H1 (cell line): Measurements from ENCODE around the gene FAM131A. TPM values are rescaled to one million over a fixed set of nuclear protein-coding genes. Genes with fewer than 3 reads are reported as not detected.

Source experiments
- CTCF ChIA-PET: fragments of 300-600 bp; sonication (Branson Sonifier 250); formaldehyde crosslinking; loops from one replicate; lab custom pipeline; 2021; ENCODE audit not compliant: partially characterized antibody; lab: Charles Lee
- POLR2A ChIA-PET: fragments of 300-600 bp; sonication (Branson Sonifier 250); formaldehyde crosslinking; loops from one replicate; lab custom pipeline; 2021; ENCODE audit warnings: inconsistent platforms; ENCODE audit not compliant: partially characterized antibody; lab: Charles Lee
- DNase-seq, 2 experiments: peaks; one replicate each; pipeline versions ENCODE4 v3.0.0 to v3.0.0-alpha.2; 2010 to 2022; ENCODE audit warnings: low spot score in 2 of 2, low read depth in 1 of 2, mixed read lengths in 1 of 2
- FAIRE-seq: peaks from 2 replicates; lab custom pipeline; 2011; peaks lifted over from hg19 to GRCh38; lab: Jason Lieb, UNC
- H2AFZ ChIP-seq: 2 replicates; pipeline ENCODE4 v1.8.1; 2012; ENCODE audit warnings: low read length, inconsistent platforms
- H2AK5ac ChIP-seq: 2 replicates; pipeline ENCODE4 v1.6.1; 2013; ENCODE audit warnings: low read depth, low read length
- H2BK120ac ChIP-seq: replicated peaks from 2 replicates; pipeline ENCODE3; 2013; ENCODE audit warnings: low read depth, low read length, inconsistent platforms
- H2BK12ac ChIP-seq: 2 replicates; pipeline ENCODE4 v1.6.1; 2013; ENCODE audit warnings: low read depth, low read length
- H2BK15ac ChIP-seq: 2 replicates; pipeline ENCODE4 v1.6.1; 2013; ENCODE audit warnings: low read length
- H2BK20ac ChIP-seq: 2 replicates; pipeline ENCODE4 v1.6.1; 2013; ENCODE audit warnings: low read length
- H2BK5ac ChIP-seq: 2 replicates; pipeline ENCODE4 v1.6.1; 2013; ENCODE audit warnings: low read depth, low read length
- H3K14ac ChIP-seq: 2 replicates; pipeline ENCODE4 v1.6.1; 2013; ENCODE audit warnings: inconsistent platforms; ENCODE audit not compliant: insufficient read length
- H3K18ac ChIP-seq: 2 replicates; pipeline ENCODE4 v1.6.1; 2013; ENCODE audit warnings: low read length; ENCODE audit errors: extremely low read depth
- H3K23ac ChIP-seq: 2 replicates; pipeline ENCODE4 v1.6.1; 2013; ENCODE audit warnings: inconsistent platforms; ENCODE audit not compliant: insufficient read length
- H3K23me2 ChIP-seq: 2 replicates; pipeline ENCODE4 v1.6.1; 2013; ENCODE audit warnings: low read depth, low read length
- H3K27ac ChIP-seq: 2 replicates; pipeline ENCODE4 v1.6.1; 2011; ENCODE audit warnings: low read depth, low read length, inconsistent platforms
- H3K27me3 ChIP-seq, 4 experiments: replicated peaks in 1 of 4; 1 replicate in 1 of 4; 2 replicates in 3 of 4; pipeline versions ENCODE4 v1.6.1 to v1.8.1; 2011 to 2013; ENCODE audit warnings: low read length in 3 of 4, mild to moderate bottlenecking in 3 of 4, inconsistent platforms in 2 of 4, mixed read lengths in 2 of 4, moderate library complexity in 1 of 4; ENCODE audit not compliant: control insufficient read depth in 3 of 4, insufficient read depth in 3 of 4; ENCODE audit errors: extremely low read depth in 1 of 4
- H3K36me3 ChIP-seq, 4 experiments: 2 replicates each; pipeline versions ENCODE4 v1.6.1 to v1.8.1; 2011 to 2013; ENCODE audit warnings: mild to moderate bottlenecking in 4 of 4, low read length in 3 of 4, moderate library complexity in 2 of 4, control low read depth in 1 of 4, inconsistent platforms in 1 of 4; ENCODE audit not compliant: insufficient read depth in 4 of 4, control insufficient read depth in 2 of 4
- H3K4ac ChIP-seq: replicated peaks from 2 replicates; pipeline ENCODE3; 2013; ENCODE audit warnings: low read length, low read depth, mixed read lengths, inconsistent platforms; ENCODE audit not compliant: insufficient read length
- H3K4me1 ChIP-seq, 4 experiments: replicated peaks in 1 of 4; 1 replicate in 1 of 4; 2 replicates in 3 of 4; pipeline versions ENCODE4 v1.6.1 to v1.8.1; 2011 to 2013; ENCODE audit warnings: low read length in 3 of 4, inconsistent platforms in 2 of 4, mixed read lengths in 1 of 4; ENCODE audit not compliant: insufficient read depth in 4 of 4, control insufficient read depth in 3 of 4
- H3K4me2 ChIP-seq, 2 experiments: 2 replicates each; pipeline versions ENCODE4 v1.6.1 to v1.8.1; 2011 to 2013; ENCODE audit warnings: low read depth in 2 of 2, low read length in 2 of 2, control low read depth in 1 of 2, inconsistent platforms in 1 of 2, mild to moderate bottlenecking in 1 of 2; ENCODE audit not compliant: insufficient read depth in 1 of 2
- H3K4me3 ChIP-seq, 4 experiments: fragments of 200-600, 300-600 bp in 1 of 4; sonication (generic), shearing (Covaris generic), sonication (Bioruptor Twin) in 1 of 4; 2 replicates each; pipeline versions ENCODE4 v1.5.1 to v1.8.1; 2011 to 2016; ENCODE audit warnings: low read length in 4 of 4, low read depth in 3 of 4, control low read depth in 2 of 4, inconsistent platforms in 2 of 4, mild to moderate bottlenecking in 2 of 4, mixed read lengths in 1 of 4, moderate library complexity in 1 of 4; ENCODE audit not compliant: insufficient read depth in 2 of 4; ENCODE audit errors: extremely low read depth in 1 of 4
- H3K56ac ChIP-seq: replicated peaks from 2 replicates; pipeline ENCODE3; 2013; ENCODE audit warnings: low read depth, mild to moderate bottlenecking, mixed read lengths, low read length, inconsistent platforms; ENCODE audit not compliant: insufficient read length
- H3K79me1 ChIP-seq: 2 replicates; pipeline ENCODE4 v1.6.1; 2013; ENCODE audit warnings: low read depth, low read length, control low read depth
- H3K79me2 ChIP-seq, 2 experiments: 2 replicates each; pipeline versions ENCODE4 v1.6.1 to v1.8.1; 2012 to 2013; ENCODE audit warnings: low read length in 2 of 2, mild to moderate bottlenecking in 2 of 2, inconsistent platforms in 1 of 2; ENCODE audit not compliant: insufficient read depth in 2 of 2, control insufficient read depth in 1 of 2
- H3K9ac ChIP-seq, 4 experiments: replicated peaks in 1 of 4; 1 replicate in 1 of 4; 2 replicates in 3 of 4; pipeline versions ENCODE4 v1.6.1 to v1.8.1; 2011 to 2013; ENCODE audit warnings: low read depth in 3 of 4, low read length in 3 of 4, control low read depth in 2 of 4, mild to moderate bottlenecking in 2 of 4, moderate library complexity in 2 of 4, inconsistent platforms in 1 of 4; ENCODE audit errors: extremely low read depth in 1 of 4
- H3K9me3 ChIP-seq, 2 experiments: 2 replicates each; pipeline versions ENCODE4 v1.6.1 to v1.8.1; 2012 to 2013; ENCODE audit warnings: mild to moderate bottlenecking in 2 of 2, moderate library complexity in 2 of 2, control low read depth in 1 of 2, inconsistent platforms in 1 of 2, low read depth in 1 of 2, low read length in 1 of 2, mixed read lengths in 1 of 2; ENCODE audit not compliant: insufficient read depth in 2 of 2
- H4K20me1 ChIP-seq, 2 experiments: replicated peaks in 1 of 2; 2 replicates each; pipeline versions ENCODE3 to v1.8.1; 2011 to 2013; ENCODE audit warnings: inconsistent platforms in 2 of 2, low read length in 2 of 2, mild to moderate bottlenecking in 1 of 2; ENCODE audit not compliant: insufficient read depth in 2 of 2, control insufficient read depth in 1 of 2
- H4K5ac ChIP-seq: 2 replicates; pipeline ENCODE4 v1.6.1; 2013; ENCODE audit warnings: low read length, low read depth, mixed read lengths, inconsistent platforms; ENCODE audit not compliant: insufficient read length
- H4K8ac ChIP-seq: 2 replicates; pipeline ENCODE4 v1.8.0; 2013; ENCODE audit warnings: mild to moderate bottlenecking, moderate library complexity, low read length, inconsistent platforms; ENCODE audit not compliant: insufficient read depth; ENCODE audit errors: extremely low read depth
- H4K91ac ChIP-seq: replicated peaks from 2 replicates; pipeline ENCODE3; 2013; ENCODE audit warnings: low read length, mixed read lengths, inconsistent platforms; ENCODE audit not compliant: insufficient read length
- ATF3 ChIP-seq: IDR thresholded peaks from 2 replicates; pipeline ENCODE4 v1.6.1; 2011; ENCODE audit warnings: low read depth, mild to moderate bottlenecking, low read length; ENCODE audit not compliant: insufficient read depth
- RXRA ChIP-seq: IDR thresholded peaks from 2 replicates; pipeline ENCODE4 v1.6.1; 2011; ENCODE audit warnings: low read depth, mild to moderate bottlenecking, low read length, moderate library complexity; ENCODE audit not compliant: insufficient read depth
- SAP30 ChIP-seq: fragments of 300-600 bp; sonication (generic); IDR thresholded peaks from 2 replicates; pipeline ENCODE4 v1.7.1; 2012; ENCODE audit warnings: low read length, moderate library complexity, mild to moderate bottlenecking, inconsistent platforms; ENCODE audit not compliant: insufficient read depth, insufficient replicate concordance
- SIN3A ChIP-seq, 2 experiments: IDR thresholded peaks in 1 of 2; conservative IDR thresholded peaks in 1 of 2; 2 replicates each; pipeline ENCODE4 v1.6.1; 2011 to 2012; ENCODE audit warnings: low read length in 2 of 2, improper control_type of control experiment in 1 of 2, low read depth in 1 of 2, mild to moderate bottlenecking in 1 of 2
- WGBS, 2 experiments: shearing (Covaris generic) in 1 of 2; methylation state at CpG; one replicate each; pipeline versions ENCODE4 v1.1.6 to v1.1.7; 2013 to 2015; ENCODE audit warnings: low lambda C conversion rate in 2 of 2, mixed read lengths in 2 of 2, inconsistent platforms in 1 of 2, low coverage in 1 of 2, missing lambda C conversion rate in 1 of 2; ENCODE audit not compliant: insufficient replicate concordance in 2 of 2, insufficient coverage in 1 of 2, insufficient read length in 1 of 2; ENCODE audit errors: extremely low coverage in 1 of 2, missing lambda C conversion rate in 1 of 2; 5-methylcytosine and 5-hydroxymethylcytosine counted together
- polyA plus RNA-seq, 7 experiments: library from polyadenylated mRNA; depleted of rRNA in 3 of 7; stranded (reverse) in 5 of 7; unstranded in 2 of 7; fragments of >200 nt in 5 of 7; fragments of 200-250 nt in 2 of 7; gene quantifications; 1 replicate in 5 of 7; 2 replicates in 1 of 7; 4 replicates in 1 of 7; pipeline versions ENCODE4 v1.2.1 to v1.2.3, GENCODE V29; 2011 to 2013; ENCODE audit warnings: missing spikeins in 2 of 7, mixed read lengths in 2 of 7
- total RNA-seq: library from RNA; stranded (reverse); fragmentation: NEBNext Ultra II Directional; extraction: Animal tissue kit (Norgen Biotek cat#: 25700); gene quantifications from 2 replicates; pipeline ENCODE4 v1.2.1, GENCODE V29; 2021

FAM131A gene
- total and polyA plus RNA-seq, 2 of the 8 experiments (the other 6 are each of a cell fraction or from before 2014, with no cell fraction given), result 16.0 to 21.9 TPM

- peaks cover 2 to 9% of the 10 kb centered on the region in 2 experiments for H4K20me1 ChIP-seq
- H2BK15ac ChIP-seq, result peak within 1 kb of the TSS; percentile 61; the same call in 1 of the 2 replicates
- H3K4me1 ChIP-seq, result peaks cover 0 to 33% (median 27%) of the 10 kb centered on the region in 4 experiments; a peak in 6 of 7 replicates
- no peak within 1 kb of the TSS for H3K27ac ChIP-seq
- H3K9ac ChIP-seq, result no peak within 1 kb of the TSS
- H2AK5ac ChIP-seq, result no peak within 1 kb of the TSS
- peak within 1 kb of the TSS; percentile 5; the same call in 1 of the 2 replicates for H2BK12ac ChIP-seq
- H3K23ac ChIP-seq, result no peak within 1 kb of the TSS
- peak within 1 kb of the TSS; percentile 36 for H3K18ac ChIP-seq
- peak within 1 kb of the TSS; percentile 27 for H4K91ac ChIP-seq
- peak within 1 kb of the TSS; percentile 52 to 71 (median 55) for H3K4me3 ChIP-seq
- ChIA-PET CTCF (interaction anchor here (0.9 to 8.3 kb wide), 4 partner anchors 6 to 161 kb away, joined by 3 to 78 read pairs (median 20); no protein-coding TSS in a partner anchor), POLR2A (interaction anchor here (1.0 to 1.2 kb wide), 2 partner anchors 16 to 244 kb away, joined by 3 read pairs; partner anchors contain the start of gene EIF2B5)
- 11% methylated on average over 11 of the region's 71 CpGs; no CpG with 5 or more reads in 1 of the 2 experiments for WGBS, 2 experiments
- H2BK20ac ChIP-seq, result 0 out of 2 replicates have a peak within 1 kb of the TSS, but pooled peaks have one; percentile 1
- H3K79me1 ChIP-seq, result no peaks in the 10 kb centered on the region
- no peaks in the 10 kb centered on the region for H3K79me2 ChIP-seq
- peaks cover 31 to 53% (median 49%) of the 10 kb centered on the region in 4 experiments for H3K27me3 ChIP-seq
- H2BK120ac ChIP-seq, result no peak within 1 kb of the TSS
- no peaks in the 10 kb centered on the region for H3K36me3 ChIP-seq
- H4K5ac ChIP-seq, result no peak within 1 kb of the TSS
- H3K14ac ChIP-seq, result no peak within 1 kb of the TSS
- TF ChIP-seq RXRA (no peak), SIN3A (conservative IDR thresholded peaks at IDR 0.05 in 1 of 2, IDR thresholded peaks at IDR 0.05 in 1 of 2; ENCODE audit: low read depth in 1 of 2, low read length in 2 of 2) (0 out of 4 replicates have a peak, but pooled peaks of 1 of the 2 experiments have one; percentile 1), SAP30 (peak; percentile 36), ATF3 (no peak)
- H3K4me2 ChIP-seq, result peak within 1 kb of the TSS; percentile 93 to 97
- no peaks in the 10 kb centered on the region for H3K9me3 ChIP-seq
- FAIRE-seq, result no peak
- H3K4ac ChIP-seq, result no peak within 1 kb of the TSS
- H3K56ac ChIP-seq, result no peak within 1 kb of the TSS
- no peak within 1 kb of the TSS for H2AFZ ChIP-seq
- H2BK5ac ChIP-seq, result peak within 1 kb of the TSS; percentile 71; the same call in 1 of the 2 replicates
- no peak within 1 kb of the TSS; the same call in 1 of the 2 replicates for H4K8ac ChIP-seq
- no peak for DNase-seq
- peaks cover 15% of the 10 kb centered on the region; the same call in 1 of the 2 replicates for H3K23me2 ChIP-seq
Observed at GRCh38 chr3:184379358-184380184, 42.2 kb downstream of the FAM131A start, which contains the start of gene CHRD. CHRD (plus strand) TSS chr3:184380054; CDS start chr3:184380319, 265 bp downstream.
